Measurements from ENCODE around the gene PIGN. TPM values are rescaled to one million over a fixed set of nuclear protein-coding genes. Genes with fewer than 3 reads are reported as not detected.

PIGN gene, protein sequence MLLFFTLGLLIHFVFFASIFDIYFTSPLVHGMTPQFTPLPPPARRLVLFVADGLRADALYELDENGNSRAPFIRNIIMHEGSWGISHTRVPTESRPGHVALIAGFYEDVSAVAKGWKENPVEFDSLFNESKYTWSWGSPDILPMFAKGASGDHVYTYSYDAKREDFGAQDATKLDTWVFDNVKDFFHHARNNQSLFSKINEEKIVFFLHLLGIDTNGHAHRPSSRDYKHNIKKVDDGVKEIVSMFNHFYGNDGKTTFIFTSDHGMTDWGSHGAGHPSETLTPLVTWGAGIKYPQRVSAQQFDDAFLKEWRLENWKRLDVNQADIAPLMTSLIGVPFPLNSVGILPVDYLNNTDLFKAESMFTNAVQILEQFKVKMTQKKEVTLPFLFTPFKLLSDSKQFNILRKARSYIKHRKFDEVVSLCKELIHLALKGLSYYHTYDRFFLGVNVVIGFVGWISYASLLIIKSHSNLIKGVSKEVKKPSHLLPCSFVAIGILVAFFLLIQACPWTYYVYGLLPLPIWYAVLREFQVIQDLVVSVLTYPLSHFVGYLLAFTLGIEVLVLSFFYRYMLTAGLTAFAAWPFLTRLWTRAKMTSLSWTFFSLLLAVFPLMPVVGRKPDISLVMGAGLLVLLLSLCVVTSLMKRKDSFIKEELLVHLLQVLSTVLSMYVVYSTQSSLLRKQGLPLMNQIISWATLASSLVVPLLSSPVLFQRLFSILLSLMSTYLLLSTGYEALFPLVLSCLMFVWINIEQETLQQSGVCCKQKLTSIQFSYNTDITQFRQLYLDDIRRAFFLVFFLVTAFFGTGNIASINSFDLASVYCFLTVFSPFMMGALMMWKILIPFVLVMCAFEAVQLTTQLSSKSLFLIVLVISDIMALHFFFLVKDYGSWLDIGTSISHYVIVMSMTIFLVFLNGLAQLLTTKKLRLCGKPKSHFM
- total RNA-seq (2022) (29.4 and 29.5 TPM in 2 replicates), Bru-seq, nascent RNA (percentile 70 among the genes with signal in this experiment), BruChase-seq, experiment 1, labeled RNA remaining after a 6-hour chase (percentile 63 among the genes with signal in this experiment), BruChase-seq, experiment 2, labeled RNA remaining after a 2-hour chase (percentile 78 among the genes with signal in this experiment)
- long read RNA-seq, full-length matches to known transcripts = 48 of 86 reads
- long read RNA-seq, partial matches to known transcripts = 7 of 86 reads
- long read RNA-seq, other reads (novel, unspliced or antisense) = 31 of 86 reads

DNA sequence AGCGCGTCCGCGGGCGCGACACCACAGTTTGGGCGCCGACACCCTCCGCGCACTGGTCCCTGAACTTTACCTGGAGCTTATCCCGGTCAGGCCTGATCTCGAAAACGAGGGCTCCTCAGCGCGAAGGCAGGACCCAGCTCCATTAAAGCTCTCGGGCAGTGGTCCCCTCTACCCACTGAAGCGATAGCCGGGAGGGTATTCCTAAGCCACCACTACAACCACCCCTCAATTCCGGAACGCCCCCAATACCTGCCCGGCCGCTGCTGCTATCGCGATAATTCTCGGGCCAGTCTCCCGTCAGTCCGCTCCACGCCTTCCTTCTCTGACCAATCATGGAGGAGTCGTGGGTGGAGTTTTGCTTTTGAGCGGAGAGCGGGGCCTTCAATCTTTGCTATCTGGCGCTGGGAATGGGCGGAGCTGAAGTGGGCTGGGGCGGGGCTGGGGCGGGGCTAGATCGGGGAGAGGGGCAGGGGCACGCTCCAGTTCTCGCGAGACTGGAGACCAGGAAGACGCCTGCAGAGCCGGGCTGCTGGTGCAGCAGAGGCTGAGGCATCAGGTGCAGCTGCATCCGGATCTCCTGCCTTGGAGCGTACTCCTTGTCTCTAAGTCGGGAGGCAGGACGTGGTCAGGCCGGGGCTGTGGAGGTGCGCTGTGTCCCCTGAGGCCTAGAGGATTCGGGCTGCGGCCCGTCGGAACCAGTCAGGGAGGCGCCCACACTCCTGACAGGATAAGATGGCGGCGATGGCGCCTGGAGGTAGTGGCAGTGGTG is at the start of gene PIGN, which contains the start of gene RELCH:
TSS of gene PIGN (minus strand) at position 283 of the 769 bp plus-strand sequence. CDS start 25,703 bp downstream, outside the sequence.
TSS of gene RELCH (plus strand) at position 482 of the 769 bp plus-strand sequence. CDS start at position 733, 251 bp downstream.
- peak; percentile 99 for DNase-seq (ENCODE audit: unreplicated experiment)
- TF ChIP-seq CTCF (IDR thresholded peaks at IDR 0.05; ENCODE audit: unreplicated experiment) = no peak
- H3K36me3 Mint-ChIP-seq (ENCODE audit: insufficient read depth, unreplicated experiment) = peaks cover 7% of the 10 kb centered on the region
- BruUV-seq (replicated peaks) = no TSS peak
- CTCF ChIA-PET = interaction anchor here (0.7 to 3.7 kb wide), 11 partner anchors 13 to 646 kb away, joined by 3 to 40 read pairs (median 3); no protein-coding TSS in a partner anchor
- peaks cover 11% of the 10 kb centered on the region for H3K4me1 Mint-ChIP-seq (ENCODE audit: insufficient read depth, unreplicated experiment)
- intact Hi-C loops (cut with micrococcal nuclease) = loop anchor here (10.0 kb wide), 2 partner anchors 338 to 788 kb away; partner anchors contain the start of gene ZCCHC2
- H3K4me3 Mint-ChIP-seq (ENCODE audit: unreplicated experiment) = peak within 1 kb of the TSS; percentile 100
- H3K9me3 Mint-ChIP-seq (ENCODE audit: unreplicated experiment) = no peaks in the 10 kb centered on the region
- H3K27ac Mint-ChIP-seq (ENCODE audit: low read depth, unreplicated experiment) = peak within 1 kb of the TSS; percentile 95
- POLR2A ChIA-PET = interaction anchor here (0.6 to 9.5 kb wide), 37 partner anchors 8 to 733 kb away, joined by 3 to 146 read pairs (median 5); partner anchors contain the start of genes PHLPP1 and ZCCHC2
- no peaks in the 10 kb centered on the region for H3K27me3 Mint-ChIP-seq (ENCODE audit: insufficient read depth, unreplicated experiment)

- BruUV-seq (replicated peaks) = no TSS peak
- intact Hi-C loops (cut with micrococcal nuclease) = no loop called here
- ChIA-PET CTCF (no interaction called here), POLR2A (interaction anchor here (0.7 kb wide), 1 partner anchor 9 kb away, joined by 3 read pairs; no protein-coding TSS in a partner anchor)
- Mint-ChIP-seq H3K27ac (ENCODE audit: low read depth, unreplicated experiment) (no peak overlapping the region), H3K9me3 (ENCODE audit: unreplicated experiment) (peaks cover 10% of the 10 kb centered on the region), H3K4me3 (ENCODE audit: unreplicated experiment) (no peak overlapping the region), H3K27me3 (ENCODE audit: insufficient read depth, unreplicated experiment) (no peaks in the 10 kb centered on the region), H3K36me3 (ENCODE audit: insufficient read depth, unreplicated experiment) (peaks cover 21% of the 10 kb centered on the region), H3K4me1 (ENCODE audit: insufficient read depth, unreplicated experiment) (no peaks in the 10 kb centered on the region)
- no peak for DNase-seq (ENCODE audit: unreplicated experiment)
- TF ChIP-seq CTCF (IDR thresholded peaks at IDR 0.05; ENCODE audit: unreplicated experiment) = no peak
Measured at GRCh38 chr18:62236252-62236651, 49.4 kb upstream of the PIGN start.

DNA sequence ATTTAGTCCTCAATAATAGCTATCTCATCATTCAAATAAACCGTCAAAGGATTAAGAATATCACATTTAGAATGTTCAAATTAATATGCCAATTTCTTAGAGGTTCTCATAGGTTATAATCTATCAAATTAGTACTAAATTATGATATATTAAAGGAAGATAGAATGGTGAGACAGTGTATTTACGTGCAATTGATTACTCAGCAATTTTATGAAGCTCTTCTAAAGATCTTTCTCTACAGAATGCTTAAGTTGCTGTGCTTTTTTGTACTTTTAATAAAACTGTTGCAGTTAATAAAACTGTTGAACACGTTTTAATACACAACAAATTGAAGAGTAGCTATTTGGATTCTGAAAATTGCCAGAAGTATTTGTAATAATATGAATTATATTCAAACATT is 39.2 kb upstream of the PIGN start:
- no peak for TF ChIP-seq CTCF (IDR thresholded peaks at IDR 0.05; ENCODE audit: unreplicated experiment)
- no peak for DNase-seq (ENCODE audit: unreplicated experiment)
- Mint-ChIP-seq H3K27ac (ENCODE audit: low read depth, unreplicated experiment) (no peak overlapping the region), H3K27me3 (ENCODE audit: insufficient read depth, unreplicated experiment) (no peaks in the 10 kb centered on the region), H3K4me3 (ENCODE audit: unreplicated experiment) (no peak overlapping the region), H3K36me3 (ENCODE audit: insufficient read depth, unreplicated experiment) (peaks cover 33% of the 10 kb centered on the region), H3K4me1 (ENCODE audit: insufficient read depth, unreplicated experiment) (no peaks in the 10 kb centered on the region), H3K9me3 (ENCODE audit: unreplicated experiment) (peaks cover 13% of the 10 kb centered on the region)
- intact Hi-C loops (cut with micrococcal nuclease) = no loop called here
- no TSS peak for BruUV-seq (replicated peaks)
- ChIA-PET CTCF (interaction anchor here (0.9 to 1.8 kb wide), 4 partner anchors 15 to 43 kb away, joined by 3 to 11 read pairs (median 4); no protein-coding TSS in a partner anchor), POLR2A (interaction anchor here (0.6 to 2.6 kb wide), 3 partner anchors 11 to 1093 kb away, joined by 3 to 9 read pairs (median 4); partner anchors contain the start of genes PIGN and RELCH)

All from MCF 10A (cell line).